Tibial nerve (tissue), 3 donors: Measurements from ENCODE around the gene GFPT1.

ENCODE experiments used
- CTCF ChIP-seq, 5 experiments: fragments of 200-600 bp in 3 of 5; fragments of 450-650 bp in 2 of 5; sonication (generic) in 3 of 5; IDR thresholded peaks; one replicate each; pipeline ENCODE4 v1.5.1; 2016 to 2019; ENCODE audit warnings: antibody characterized with exemption in 5 of 5, mild to moderate bottlenecking in 3 of 5, moderate library complexity in 2 of 5
- POLR2A ChIP-seq, 2 donors: fragments of 450-650 bp; IDR thresholded peaks; one replicate each; pipeline ENCODE4 v1.6.1; 2017; ENCODE audit warnings: antibody characterized with exemption in 2 of 2, mild to moderate bottlenecking in 2 of 2, moderate library complexity in 2 of 2

DNA sequence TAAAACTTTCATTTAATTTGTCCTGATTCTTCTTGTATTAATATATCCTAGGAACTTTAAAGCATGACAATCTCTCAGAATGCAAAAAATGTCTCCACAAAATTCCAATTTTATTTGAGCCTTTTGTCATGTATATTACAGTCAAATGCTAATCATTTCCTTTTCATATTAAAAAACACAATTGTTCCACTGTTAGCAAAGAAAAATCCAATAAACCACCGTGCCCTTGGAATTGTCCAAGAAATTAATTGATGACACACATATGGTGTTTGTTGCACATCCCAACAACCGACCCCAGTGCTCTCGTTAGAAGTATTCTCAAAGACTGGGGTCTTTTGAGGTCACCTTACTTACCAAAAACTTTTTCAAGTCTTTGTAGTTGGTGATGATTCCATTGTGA, 28.1 kb downstream of the GFPT1 start:
- TF ChIP-seq CTCF (IDR thresholded peaks at IDR 0.05) (no peak), POLR2A (IDR thresholded peaks at IDR 0.05) (no peak)
